Suprapubic skin (tissue), 4 donors: Measurements from ENCODE around the gene MAGI1. TPM values are rescaled to one million over a fixed set of nuclear protein-coding genes. Genes with fewer than 3 reads are reported as not detected.

Experiments
- DNase-seq, 2 donors: peaks; one replicate each; pipeline ENCODE4 v3.0.0-alpha.2; 2019; ENCODE audit warnings: low spot score in 2 of 2
- H3K27ac ChIP-seq: fragments of 200-600 bp; sonication (generic); one replicate; pipeline ENCODE4 v1.5.1; 2019
- H3K27me3 ChIP-seq: fragments of 200-600 bp; sonication (generic); one replicate; pipeline ENCODE4 v1.5.1; 2019
- H3K36me3 ChIP-seq: fragments of 200-600 bp; sonication (generic); one replicate; pipeline ENCODE4 v1.5.1; 2019
- H3K4me1 ChIP-seq: fragments of 200-600 bp; sonication (generic); one replicate; pipeline ENCODE4 v1.5.1; 2019
- H3K4me3 ChIP-seq: fragments of 200-600 bp; sonication (generic); one replicate; pipeline ENCODE4 v1.5.1; 2019; ENCODE audit warnings: mild to moderate bottlenecking
- H3K9me3 ChIP-seq: fragments of 200-600 bp; sonication (generic); one replicate; pipeline ENCODE4 v1.5.1; 2019
- EP300 ChIP-seq: sonication (generic); formaldehyde crosslinking; IDR thresholded peaks from one replicate; pipeline ENCODE4 v1.6.1; 2017; ENCODE audit warnings: antibody characterized with exemption
- POLR2A ChIP-seq, 2 donors: fragments of 450-650 bp; IDR thresholded peaks; one replicate each; pipeline ENCODE4 v1.6.1; 2017; ENCODE audit warnings: antibody characterized with exemption in 2 of 2, mild to moderate bottlenecking in 2 of 2, moderate library complexity in 2 of 2
- POLR2AphosphoS5 ChIP-seq, 3 donors: sonication (generic); formaldehyde crosslinking; IDR thresholded peaks; one replicate each; pipeline ENCODE4 v1.6.1; 2017; ENCODE audit warnings: antibody characterized with exemption in 3 of 3
- WGBS: methylation state at CpG from one replicate; pipeline ENCODE4 v1.1.5; 2018; 5-methylcytosine and 5-hydroxymethylcytosine counted together
- total RNA-seq, 4 donors: library from RNA; depleted of rRNA; stranded (reverse); fragments of >200 nt; gene quantifications; one replicate each; pipeline ENCODE4 v1.1.0, GENCODE V29; 2016
- TF ChIP-seq, protein P1 (sequence below), 2 donors: fragments of 200-600 bp in 1 of 2; fragments of 450-650 bp in 1 of 2; sonication (generic) in 1 of 2; IDR thresholded peaks; one replicate each; pipeline ENCODE4 v1.5.1; 2016 to 2019; ENCODE audit warnings: antibody characterized with exemption in 2 of 2, mild to moderate bottlenecking in 1 of 2, moderate library complexity in 1 of 2

The MAGI1 gene
- total RNA-seq, 4 donors from 2014 or later, result 37.9 to 71.5 (median 48.6) TPM

DNA sequence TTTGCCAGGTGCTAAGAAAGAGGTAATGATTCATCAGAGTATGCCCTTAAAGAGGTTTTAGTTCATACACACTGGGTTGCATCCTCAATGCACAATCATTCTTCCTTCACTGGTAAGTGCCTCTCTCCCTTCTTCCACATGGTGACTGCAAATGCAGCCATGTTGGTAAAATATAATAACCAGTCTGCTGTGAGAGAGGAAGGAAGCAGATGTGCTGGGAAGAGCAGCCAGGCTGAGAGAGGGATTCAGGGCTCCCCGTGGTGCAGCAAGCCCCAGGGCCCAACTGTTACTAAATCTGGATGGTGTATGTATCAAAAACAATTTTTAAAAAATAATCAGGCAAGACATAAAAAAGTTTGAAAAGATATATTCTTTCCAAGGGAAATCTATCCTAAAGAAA lies 498.1 kb downstream of the MAGI1 start:
- H3K4me1 ChIP-seq, result no peaks in the 10 kb centered on the region
- H3K27me3 ChIP-seq, result no peaks in the 10 kb centered on the region
- H3K4me3 ChIP-seq, result no peak overlapping the region
- TF ChIP-seq, protein P1, sequence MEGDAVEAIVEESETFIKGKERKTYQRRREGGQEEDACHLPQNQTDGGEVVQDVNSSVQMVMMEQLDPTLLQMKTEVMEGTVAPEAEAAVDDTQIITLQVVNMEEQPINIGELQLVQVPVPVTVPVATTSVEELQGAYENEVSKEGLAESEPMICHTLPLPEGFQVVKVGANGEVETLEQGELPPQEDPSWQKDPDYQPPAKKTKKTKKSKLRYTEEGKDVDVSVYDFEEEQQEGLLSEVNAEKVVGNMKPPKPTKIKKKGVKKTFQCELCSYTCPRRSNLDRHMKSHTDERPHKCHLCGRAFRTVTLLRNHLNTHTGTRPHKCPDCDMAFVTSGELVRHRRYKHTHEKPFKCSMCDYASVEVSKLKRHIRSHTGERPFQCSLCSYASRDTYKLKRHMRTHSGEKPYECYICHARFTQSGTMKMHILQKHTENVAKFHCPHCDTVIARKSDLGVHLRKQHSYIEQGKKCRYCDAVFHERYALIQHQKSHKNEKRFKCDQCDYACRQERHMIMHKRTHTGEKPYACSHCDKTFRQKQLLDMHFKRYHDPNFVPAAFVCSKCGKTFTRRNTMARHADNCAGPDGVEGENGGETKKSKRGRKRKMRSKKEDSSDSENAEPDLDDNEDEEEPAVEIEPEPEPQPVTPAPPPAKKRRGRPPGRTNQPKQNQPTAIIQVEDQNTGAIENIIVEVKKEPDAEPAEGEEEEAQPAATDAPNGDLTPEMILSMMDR (IDR thresholded peaks at IDR 0.05), result no peak
- TF ChIP-seq POLR2AphosphoS5 (IDR thresholded peaks at IDR 0.05) (no peak), POLR2A (IDR thresholded peaks at IDR 0.05) (no peak), EP300 (no peak)
- H3K9me3 ChIP-seq, result no peaks in the 10 kb centered on the region
- no peak for DNase-seq
- WGBS, result 40% methylated on average over 1 of the region's 1 CpG
- no peaks in the 10 kb centered on the region for H3K36me3 ChIP-seq
- H3K27ac ChIP-seq, result no peak overlapping the region

GRCh38 chr3:65539616-65540015 lies 499.1 kb downstream of the MAGI1 start:
- H3K4me3 ChIP-seq, result no peak overlapping the region
- H3K4me1 ChIP-seq, result no peaks in the 10 kb centered on the region
- no peaks in the 10 kb centered on the region for H3K36me3 ChIP-seq
- H3K27me3 ChIP-seq, result no peaks in the 10 kb centered on the region
- H3K27ac ChIP-seq, result no peak overlapping the region
- no peak for DNase-seq
- 61% methylated on average over 1 of the region's 1 CpG for WGBS
- TF ChIP-seq POLR2A (IDR thresholded peaks at IDR 0.05), result no peak
- no peak for TF ChIP-seq EP300
- TF ChIP-seq POLR2AphosphoS5 (IDR thresholded peaks at IDR 0.05), result no peak
- TF ChIP-seq, protein P1 (IDR thresholded peaks at IDR 0.05), result no peak
- H3K9me3 ChIP-seq, result no peaks in the 10 kb centered on the region

DNA sequence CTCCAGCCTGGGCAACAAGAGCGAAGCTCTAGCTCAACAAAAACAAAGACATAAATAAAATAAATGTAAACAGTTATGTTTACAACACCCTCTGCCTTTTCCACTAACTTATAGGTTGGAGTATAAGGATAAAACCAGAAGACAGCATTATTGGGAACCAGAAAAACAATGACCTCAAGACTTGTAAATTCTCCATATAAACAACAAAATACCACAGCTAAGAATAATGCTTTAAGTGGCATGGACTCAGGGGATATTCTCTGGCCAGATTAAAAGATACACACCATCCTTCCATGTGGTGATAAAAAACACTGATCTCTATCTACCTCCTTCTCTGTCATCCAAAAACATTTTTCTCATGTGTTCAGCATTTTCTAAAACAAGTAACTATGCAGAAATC lies 500.6 kb downstream of the MAGI1 start:
- DNase-seq, result no peak
- H3K36me3 ChIP-seq, result no peaks in the 10 kb centered on the region
- H3K27me3 ChIP-seq, result no peaks in the 10 kb centered on the region
- TF ChIP-seq POLR2AphosphoS5 (IDR thresholded peaks at IDR 0.05) (no peak), EP300 (no peak), POLR2A (IDR thresholded peaks at IDR 0.05) (no peak)
- H3K4me3 ChIP-seq, result no peak overlapping the region
- no peak overlapping the region for H3K27ac ChIP-seq
- H3K9me3 ChIP-seq, result no peaks in the 10 kb centered on the region
- WGBS, result 90% methylated on average over 1 of the region's 1 CpG
- H3K4me1 ChIP-seq, result no peaks in the 10 kb centered on the region

DNA sequence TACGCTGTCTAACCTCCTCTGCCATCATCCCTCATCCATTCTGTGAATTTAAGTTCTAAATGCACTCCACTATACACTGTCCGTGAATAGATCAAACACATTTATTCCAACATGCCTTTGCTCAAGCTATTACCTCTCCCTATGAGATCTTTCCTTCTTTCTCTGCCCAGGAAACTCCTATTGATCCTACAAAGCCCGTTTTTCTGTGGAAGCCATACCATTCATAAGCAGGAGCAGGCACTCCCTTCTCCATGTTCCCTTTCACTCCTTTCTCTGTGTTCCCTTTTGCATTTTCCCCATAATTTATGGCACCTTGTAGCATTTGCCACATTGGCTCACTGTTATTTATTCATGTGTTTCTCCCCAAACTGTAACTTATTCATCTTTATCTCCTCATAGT lies 501.6 kb downstream of the MAGI1 start:
- H3K4me3 ChIP-seq, result no peak overlapping the region
- no peaks in the 10 kb centered on the region for H3K36me3 ChIP-seq
- DNase-seq, result no peak
- no peaks in the 10 kb centered on the region for H3K9me3 ChIP-seq
- no peaks in the 10 kb centered on the region for H3K4me1 ChIP-seq
- 94% methylated on average over 3 of the region's 3 CpGs for WGBS
- H3K27ac ChIP-seq, result no peak overlapping the region
- TF ChIP-seq POLR2A (IDR thresholded peaks at IDR 0.05), result no peak
- TF ChIP-seq, protein P1 (IDR thresholded peaks at IDR 0.05), result no peak
- TF ChIP-seq EP300, result no peak
- TF ChIP-seq POLR2AphosphoS5 (IDR thresholded peaks at IDR 0.05), result no peak
- H3K27me3 ChIP-seq, result no peaks in the 10 kb centered on the region

GRCh38 chr3:65535260-65535659 lies 503.5 kb downstream of the MAGI1 start:
- H3K27ac ChIP-seq, result no peak overlapping the region
- no peaks in the 10 kb centered on the region for H3K4me1 ChIP-seq
- WGBS, result 59% methylated on average over 2 of the region's 2 CpGs
- no peaks in the 10 kb centered on the region for H3K36me3 ChIP-seq
- H3K4me3 ChIP-seq, result no peak overlapping the region
- DNase-seq, result no peak
- H3K27me3 ChIP-seq, result no peaks in the 10 kb centered on the region
- H3K9me3 ChIP-seq, result no peaks in the 10 kb centered on the region
- TF ChIP-seq, protein P1 (IDR thresholded peaks at IDR 0.05), result no peak
- TF ChIP-seq EP300 (no peak), POLR2A (IDR thresholded peaks at IDR 0.05) (no peak), POLR2AphosphoS5 (IDR thresholded peaks at IDR 0.05) (no peak)

DNA sequence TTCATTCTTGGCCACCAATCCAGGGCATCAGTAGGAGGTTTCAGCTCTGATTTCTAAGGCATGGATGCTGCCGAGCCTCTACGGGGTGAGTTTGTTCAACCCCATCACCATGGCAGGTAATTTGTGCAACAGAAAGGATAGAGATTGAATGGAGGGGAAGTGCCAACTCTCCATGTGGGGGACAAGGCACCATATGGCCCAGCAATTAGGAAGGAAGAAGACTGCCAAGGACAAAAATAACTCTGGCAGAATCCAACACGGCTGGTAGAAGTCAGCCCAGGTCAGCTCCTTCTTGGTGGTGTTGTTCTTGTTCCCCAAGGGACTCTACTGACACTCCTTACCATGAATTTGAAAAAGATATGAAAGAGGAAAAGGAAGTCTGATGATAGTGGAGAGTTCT lies 503.9 kb downstream of the MAGI1 start:
- TF ChIP-seq POLR2AphosphoS5 (IDR thresholded peaks at IDR 0.05) (no peak), EP300 (no peak), POLR2A (IDR thresholded peaks at IDR 0.05) (no peak)
- TF ChIP-seq, protein P1 (IDR thresholded peaks at IDR 0.05), result no peak
- no peaks in the 10 kb centered on the region for H3K4me1 ChIP-seq
- no peaks in the 10 kb centered on the region for H3K36me3 ChIP-seq
- no peak overlapping the region for H3K27ac ChIP-seq
- no peak overlapping the region for H3K4me3 ChIP-seq
- DNase-seq, result no peak
- no peaks in the 10 kb centered on the region for H3K9me3 ChIP-seq
- H3K27me3 ChIP-seq, result no peaks in the 10 kb centered on the region
- 73% methylated on average over 3 of the region's 3 CpGs for WGBS
